HG02798 (cell line): ENCODE data around the gene VRK1.

ENCODE experiments used
- ATAC-seq: cut with Tn5 transposase; IDR thresholded peaks from one replicate; pipeline ENCODE4 v1.9.1; 2021; ENCODE audit warnings: mild to moderate bottlenecking; ENCODE audit not compliant: unreplicated experiment, poor library complexity

The VRK1 gene

DNA sequence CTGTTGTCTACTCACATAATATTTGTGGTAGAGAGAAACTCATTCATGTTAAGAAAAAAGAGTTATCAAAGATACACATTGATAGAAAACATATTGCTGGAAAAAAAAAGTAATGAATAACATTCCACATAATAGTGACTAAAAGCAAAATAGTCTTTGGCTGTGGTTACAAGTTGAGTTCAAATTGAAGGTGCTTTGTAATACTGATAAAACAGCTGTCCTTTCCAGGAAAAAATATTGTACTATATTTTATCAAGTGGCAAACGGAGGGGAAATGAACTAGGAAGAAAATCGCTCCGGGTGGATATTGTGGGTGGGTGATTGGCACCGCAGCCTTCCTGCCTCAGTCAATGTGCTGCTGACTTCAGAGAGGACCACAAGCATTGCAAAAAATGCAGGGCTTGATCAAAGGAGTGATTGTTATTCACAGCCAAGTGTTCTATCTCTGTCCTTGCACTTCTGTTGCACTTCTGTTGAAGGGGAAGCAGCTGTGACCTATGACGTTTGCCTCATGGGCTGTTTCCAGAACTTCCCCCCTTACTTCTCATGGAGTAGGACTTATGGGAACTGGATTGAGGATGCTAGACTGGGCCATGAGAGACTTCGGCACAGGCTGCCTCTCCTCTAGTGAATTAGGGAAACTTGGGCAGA is 114.4 kb downstream of the VRK1 start:
- no peak for ATAC-seq

DNA sequence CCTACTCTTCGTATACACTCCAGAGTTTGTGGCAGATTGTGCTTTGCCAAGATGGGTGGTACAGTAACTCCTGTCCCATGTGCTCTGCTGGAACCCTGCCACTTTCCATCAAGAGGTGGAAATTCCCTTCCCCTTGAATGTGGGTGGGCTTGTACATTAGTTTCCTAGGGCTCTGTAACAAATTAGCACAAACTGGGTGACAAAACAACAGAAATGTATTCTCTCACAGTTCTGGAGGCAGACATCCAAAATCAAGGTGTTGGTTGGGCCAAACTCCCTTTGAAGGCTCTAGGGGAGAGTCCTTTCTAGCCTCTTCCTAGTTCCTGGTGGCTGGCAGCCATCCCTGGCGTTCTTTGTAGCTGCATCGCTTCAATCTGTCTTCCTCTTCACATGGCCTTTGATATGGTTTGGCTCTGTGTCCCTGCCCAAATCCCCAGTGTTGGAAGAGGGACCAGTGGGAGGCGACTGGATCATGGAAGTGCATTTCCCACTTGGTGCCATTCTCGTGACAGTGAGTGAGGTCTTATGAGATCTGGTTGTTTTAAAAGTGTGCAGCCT is 117.5 kb downstream of the VRK1 start:
- no peak for ATAC-seq

DNA sequence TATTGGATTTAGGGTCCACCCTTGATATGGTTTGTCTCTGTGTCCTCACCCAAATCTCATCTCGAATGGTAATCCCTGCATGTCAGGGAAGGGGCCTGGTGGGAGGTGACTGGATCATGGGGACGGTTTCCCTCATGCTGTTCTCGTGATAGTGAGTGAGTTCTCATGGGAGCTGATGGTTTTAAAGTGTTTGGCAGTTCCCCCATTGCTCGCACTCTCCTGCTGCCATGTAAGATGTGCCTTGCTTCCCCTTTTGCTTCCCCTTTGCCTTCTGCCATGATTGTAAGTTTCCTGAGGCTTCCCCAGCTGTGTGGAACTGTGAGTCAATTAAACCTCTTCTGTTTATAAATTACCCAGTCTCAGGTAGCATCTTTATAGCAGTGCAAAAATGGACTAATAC is 118.3 kb downstream of the VRK1 start:
- no peak for ATAC-seq

DNA sequence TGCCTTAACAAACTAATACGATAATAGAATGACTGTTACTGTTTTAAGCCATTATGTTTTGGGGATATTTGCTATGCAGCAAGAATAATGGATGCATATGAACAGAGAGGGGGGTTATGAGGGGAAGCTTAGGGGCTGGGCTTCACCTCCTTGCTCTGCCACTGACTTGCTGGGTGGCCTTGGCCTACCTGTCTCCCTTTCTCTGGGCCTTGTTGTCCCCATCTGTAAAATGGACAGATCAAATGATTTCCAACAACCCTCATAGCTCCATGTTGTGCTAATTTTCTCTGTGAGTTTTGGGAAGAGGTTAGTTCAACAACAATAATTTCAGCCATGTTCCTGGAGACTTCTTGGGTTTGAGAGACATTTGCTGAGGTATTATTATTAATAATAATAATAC is 119.6 kb downstream of the VRK1 start:
- ATAC-seq, result no peak

DNA sequence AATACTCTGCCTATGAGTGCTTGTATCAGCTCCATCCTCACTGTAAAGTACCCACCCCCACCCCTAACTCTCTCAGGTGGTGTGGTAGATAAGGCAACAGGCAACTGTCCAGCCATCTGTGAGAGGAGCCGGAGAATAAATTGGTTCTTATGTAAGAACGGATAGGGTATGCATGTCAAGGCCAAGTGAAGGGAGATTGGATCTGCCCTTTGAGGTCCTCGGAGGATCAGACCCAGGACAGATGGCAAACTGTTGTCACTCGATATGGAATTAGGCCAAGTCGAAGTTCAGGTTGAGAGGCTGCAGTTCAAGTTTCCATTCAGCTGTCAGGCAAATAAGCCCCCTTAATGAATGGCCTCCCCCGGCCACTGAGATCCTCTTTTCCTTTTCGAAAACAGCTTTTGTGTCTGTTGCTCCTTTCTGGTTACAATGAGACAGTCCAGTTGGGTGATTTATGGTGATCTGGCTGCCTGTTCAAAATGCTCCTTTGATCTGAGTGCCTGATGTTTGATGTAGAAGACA is 120.3 kb downstream of the VRK1 start:
- no peak for ATAC-seq

DNA sequence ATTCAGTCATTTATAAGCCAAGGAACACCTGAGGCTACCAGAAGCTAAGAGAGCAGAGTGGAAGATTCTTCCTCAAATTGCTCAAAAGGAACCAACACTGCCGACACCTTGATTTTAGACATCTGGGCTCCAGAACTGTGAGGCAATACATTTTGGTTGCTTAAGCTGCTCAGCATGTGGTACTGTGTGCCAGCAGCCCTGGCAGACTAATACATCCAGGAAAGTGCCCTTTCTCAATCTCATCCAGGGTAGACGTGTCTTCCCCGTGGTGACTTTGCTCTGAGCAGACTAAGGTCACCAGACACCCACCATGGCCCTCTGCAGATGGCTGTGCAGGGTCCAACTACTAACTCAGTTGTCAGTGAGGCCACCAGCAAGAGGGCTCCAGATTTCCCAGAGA is 122.8 kb downstream of the VRK1 start:
- no peak for ATAC-seq

DNA sequence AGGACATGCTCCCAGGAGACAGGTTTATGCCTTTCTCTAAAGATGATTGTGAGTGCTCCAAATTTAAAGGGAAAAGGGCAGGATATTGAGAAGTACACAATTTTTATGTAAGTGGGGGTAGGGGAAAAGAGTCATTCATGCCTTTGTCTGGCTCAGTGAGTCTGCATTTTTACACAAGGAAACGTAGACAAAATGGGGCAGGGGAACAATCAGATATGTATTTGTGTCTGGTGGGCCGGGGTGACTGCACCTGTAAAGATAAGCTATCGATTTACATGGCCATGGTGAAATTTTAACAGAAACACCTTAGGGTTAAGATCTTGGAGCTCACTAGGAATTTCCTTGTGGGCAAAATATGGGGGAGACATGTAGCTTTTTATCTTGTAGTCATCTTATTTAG is 123.6 kb downstream of the VRK1 start:
- ATAC-seq, result no peak

DNA sequence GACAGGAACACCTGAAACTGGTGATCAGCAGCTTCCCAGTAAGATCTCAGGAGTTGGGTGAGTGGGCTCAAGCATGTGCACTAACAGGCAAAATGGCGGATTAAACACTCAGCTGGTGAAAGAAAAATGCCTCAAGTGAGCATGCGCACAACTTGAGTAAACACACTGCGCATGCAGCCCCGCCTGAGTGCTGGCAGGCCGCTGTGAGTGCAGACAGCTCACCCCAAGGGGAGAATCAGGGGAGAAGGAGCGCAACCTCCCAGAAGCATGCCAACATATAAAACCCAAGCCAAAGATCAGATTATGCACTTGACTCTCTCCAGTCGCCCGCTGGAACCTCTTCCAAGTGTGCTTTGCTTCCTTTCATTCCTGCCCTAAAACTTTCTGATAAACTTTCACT is 125.8 kb downstream of the VRK1 start:
- no peak for ATAC-seq

DNA sequence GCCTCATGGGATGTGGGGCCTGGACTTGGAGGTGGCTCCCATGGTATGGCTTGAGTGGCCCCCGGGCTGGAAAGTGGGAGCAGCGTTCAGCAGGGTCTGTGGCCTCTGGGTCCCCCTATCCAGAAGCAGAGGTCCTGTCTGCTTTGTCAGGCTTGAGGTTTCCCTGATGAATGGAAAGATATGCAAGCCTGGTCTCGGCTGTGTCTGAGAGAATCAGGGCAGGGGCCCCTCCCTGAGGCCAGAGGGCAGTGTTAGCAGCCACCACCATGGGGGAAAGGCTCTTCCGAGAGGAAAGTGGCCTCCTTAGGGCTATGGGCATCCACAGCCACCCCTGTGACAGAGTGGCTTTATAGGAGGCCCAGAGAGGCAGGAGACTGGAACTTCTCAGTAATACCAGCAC is 128.2 kb downstream of the VRK1 start:
- no peak for ATAC-seq

DNA sequence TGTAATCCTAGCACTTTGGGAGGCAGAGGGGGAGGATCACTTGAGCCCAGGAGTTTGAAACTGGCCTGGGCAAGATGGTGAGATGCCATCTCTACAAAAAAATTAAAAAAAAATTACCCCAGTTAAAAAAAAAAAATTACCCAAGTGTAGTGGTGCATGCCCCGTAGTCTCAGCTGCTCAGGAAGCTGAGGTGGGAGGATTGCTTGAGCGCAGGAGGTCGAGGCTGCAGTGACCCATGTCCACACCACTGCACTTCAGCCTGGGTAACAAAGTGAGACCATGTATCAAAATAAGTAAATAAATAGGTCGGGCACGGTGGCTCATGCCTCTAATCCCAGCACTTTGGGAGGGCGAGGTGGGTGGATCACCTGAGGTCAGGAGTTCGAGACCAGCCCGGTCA is 128.8 kb downstream of the VRK1 start:
- ATAC-seq, result no peak

DNA sequence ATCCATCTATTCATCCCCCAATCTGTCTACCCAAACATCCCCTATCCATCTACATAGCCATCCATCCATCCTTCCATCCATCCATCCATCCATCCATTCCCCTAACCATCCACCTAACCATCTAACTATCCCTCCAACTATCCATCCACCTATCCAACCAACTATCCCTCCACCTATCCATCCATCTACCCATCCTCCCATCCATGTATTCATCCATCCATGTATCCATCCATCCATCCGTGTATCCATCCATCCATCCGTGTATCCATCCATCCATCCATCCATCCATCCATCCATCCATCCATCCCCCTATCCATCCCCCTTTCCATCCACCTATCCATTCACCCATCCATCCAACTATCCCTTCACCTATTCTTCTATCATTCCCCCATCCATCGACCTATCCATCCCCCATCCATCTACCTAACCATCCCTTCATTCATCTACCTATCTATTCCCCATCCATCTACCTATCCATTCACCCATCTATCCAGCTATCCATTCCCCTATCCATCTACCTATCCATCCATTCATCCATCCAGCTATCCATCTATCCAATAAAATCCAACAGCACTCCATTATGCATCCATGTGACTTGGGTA is 131.7 kb downstream of the VRK1 start:
- no peak for ATAC-seq

DNA sequence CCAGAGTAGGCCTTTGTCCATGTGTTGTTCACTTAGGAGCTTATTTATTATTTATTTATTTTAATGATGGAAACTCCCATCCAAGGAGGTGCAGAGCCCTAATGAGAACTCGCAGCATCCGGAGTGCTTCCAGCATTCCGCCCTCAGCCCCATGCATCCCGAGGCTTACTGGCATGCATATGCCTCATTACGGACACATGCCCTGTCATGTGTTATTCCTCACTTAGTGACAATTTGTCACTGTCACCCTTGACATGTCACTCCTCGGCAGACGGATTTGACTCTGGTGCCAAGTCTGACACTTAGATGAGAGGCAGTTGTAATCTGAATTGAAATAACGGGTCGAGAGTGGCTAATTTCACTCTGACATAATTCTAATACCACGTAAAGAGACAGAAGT is 132.8 kb downstream of the VRK1 start:
- no peak for ATAC-seq

DNA sequence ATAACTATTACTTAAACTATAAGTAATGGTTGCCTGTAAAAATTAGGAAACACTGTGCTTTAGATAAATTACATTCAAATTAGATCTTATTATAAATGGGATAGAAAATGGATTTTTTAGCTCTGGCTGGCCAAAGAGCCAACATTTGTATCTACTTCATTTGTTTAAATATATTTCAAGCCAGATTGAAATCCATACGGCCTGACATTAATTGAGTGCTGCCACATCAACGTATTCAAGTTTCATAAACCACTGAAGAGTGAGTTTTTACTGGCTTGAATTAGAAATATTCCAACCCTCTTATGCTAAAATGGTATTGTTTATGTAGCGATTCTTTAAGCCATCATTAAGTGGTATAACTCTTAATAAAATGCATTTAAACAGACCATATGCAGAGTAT is 133.3 kb downstream of the VRK1 start:
- ATAC-seq, result no peak
